VCaP (cell line): ENCODE results near the gene APOM.
A peak's percentile ranks its signal among the peaks of the same experiment; 100 is the strongest.

Experiments used
- H3K27ac ChIP-seq: fragments of 450-650 bp; 2 replicates; pipeline ENCODE4 v1.5.1; 2017
- CTCF ChIP-seq: fragments of 450-650 bp; conservative IDR thresholded peaks from 2 replicates; pipeline ENCODE4 v1.5.1; 2017; ENCODE audit warnings: mild to moderate bottlenecking, moderate library complexity

The APOM gene

GRCh38 chr6:31681135-31681671 is 25.5 kb downstream of the APOM start:
- H3K27ac ChIP-seq, result peak overlapping the region; percentile 78
- TF ChIP-seq CTCF, result no peak

GRCh38 chr6:31683591-31683990 is 27.9 kb downstream of the APOM start:
- no peak overlapping the region for H3K27ac ChIP-seq
- TF ChIP-seq CTCF, result no peak

- no peak for TF ChIP-seq CTCF
- no peak overlapping the region for H3K27ac ChIP-seq
Measured at GRCh38 chr6:31686483-31686882, 30.8 kb downstream of the APOM start.

- TF ChIP-seq CTCF, result no peak
- no peak overlapping the region for H3K27ac ChIP-seq
Measured at GRCh38 chr6:31687321-31687720, 31.6 kb downstream of the APOM start.

- H3K27ac ChIP-seq, result no peak overlapping the region
- TF ChIP-seq CTCF, result no peak
Measured at GRCh38 chr6:31687860-31688693, 32.4 kb downstream of the APOM start.

GRCh38 chr6:31689249-31690110 is 33.8 kb downstream of the APOM start:
- H3K27ac ChIP-seq, result no peak overlapping the region
- TF ChIP-seq CTCF, result peak; percentile 48
